Activated CD4-positive, alpha-beta memory T cell treated with anti-CD3 and anti-CD28 coated beads, Interleukin-2, amount 10 ng/mL, durations not matched to agents 7 days and 5 days (primary cell): ENCODE data around the gene MXD1. TPM values are rescaled to one million over a fixed set of nuclear protein-coding genes. Genes with fewer than 3 reads are reported as not detected.

Source experiments
- CTCF ChIA-PET: fragments of 350-600 bp; sonication (Branson Sonifier 250); formaldehyde crosslinking; loops from one replicate; lab custom pipeline; 2021; ENCODE audit warnings: antibody characterized with exemption, inconsistent platforms; lab: Charles Lee
- POLR2A ChIA-PET: fragments of 350-600 bp; sonication (Branson Sonifier 250); formaldehyde crosslinking; loops from one replicate; lab custom pipeline; 2021; ENCODE audit warnings: antibody characterized with exemption; lab: Charles Lee
- DNase-seq: peaks from one replicate; pipeline ENCODE4 v3.0.0-alpha.2; 2020
- H3K27ac Mint-ChIP-seq: one replicate; pipeline ENCODE4 v1.8.0; 2021; ENCODE audit warnings: mild to moderate bottlenecking, mixed read lengths
- H3K27me3 Mint-ChIP-seq: one replicate; pipeline ENCODE4 v1.8.0; 2021; ENCODE audit warnings: mixed read lengths
- H3K36me3 Mint-ChIP-seq: one replicate; pipeline ENCODE4 v1.8.0; 2021; ENCODE audit warnings: low read depth, mixed read lengths
- H3K4me1 Mint-ChIP-seq: one replicate; pipeline ENCODE4 v1.8.0; 2021; ENCODE audit warnings: mixed read lengths
- H3K4me3 Mint-ChIP-seq: one replicate; pipeline ENCODE4 v1.8.0; 2021; ENCODE audit warnings: mild to moderate bottlenecking, mixed read lengths
- H3K9me3 Mint-ChIP-seq: one replicate; pipeline ENCODE4 v1.8.0; 2021; ENCODE audit warnings: mixed read lengths
- total RNA-seq, 2 experiments: library from RNA; stranded (reverse); gene quantifications; one replicate each; pipeline ENCODE4 v1.2.3, GENCODE V29; 2021

Gene MXD1
- total RNA-seq, 2 experiments from 2014 or later, result 40.8 to 47.5 TPM

GRCh38 chr2:69975136-69975852 lies 60.4 kb downstream of the MXD1 start:
- no peaks in the 10 kb centered on the region for H3K9me3 Mint-ChIP-seq
- H3K36me3 Mint-ChIP-seq, result no peaks in the 10 kb centered on the region
- H3K4me1 Mint-ChIP-seq, result peaks cover 18% of the 10 kb centered on the region
- CTCF ChIA-PET, result no interaction called here
- H3K27me3 Mint-ChIP-seq, result no peaks in the 10 kb centered on the region
- POLR2A ChIA-PET, result interaction anchor here (0.9 kb wide), 1 partner anchor 61 kb away, joined by 3 read pairs; the partner anchor contains the start of gene MXD1
- H3K4me3 Mint-ChIP-seq, result no peak overlapping the region
- no peak for DNase-seq
- no peak overlapping the region for H3K27ac Mint-ChIP-seq

- Mint-ChIP-seq H3K27ac (no peak overlapping the region), H3K27me3 (no peaks in the 10 kb centered on the region), H3K36me3 (no peaks in the 10 kb centered on the region), H3K9me3 (no peaks in the 10 kb centered on the region), H3K4me3 (no peak overlapping the region), H3K4me1 (peaks cover 18% of the 10 kb centered on the region)
- CTCF ChIA-PET, result no interaction called here
- POLR2A ChIA-PET, result interaction anchor here (0.9 kb wide), 1 partner anchor 61 kb away, joined by 3 read pairs; the partner anchor contains the start of gene MXD1
- no peak for DNase-seq
Observed at GRCh38 chr2:69975853-69976462, 61.0 kb downstream of the MXD1 start.

GRCh38 chr2:69977186-69977585 lies 62.3 kb downstream of the MXD1 start:
- Mint-ChIP-seq H3K27ac (no peak overlapping the region), H3K36me3 (no peaks in the 10 kb centered on the region), H3K27me3 (no peaks in the 10 kb centered on the region), H3K4me1 (peaks cover 18% of the 10 kb centered on the region), H3K9me3 (no peaks in the 10 kb centered on the region), H3K4me3 (no peak overlapping the region)
- ChIA-PET CTCF (no interaction called here), POLR2A (no interaction called here)
- DNase-seq, result no peak

- CTCF ChIA-PET, result no interaction called here
Observed at GRCh38 chr2:69977906-69978482, 63.1 kb downstream of the MXD1 start.

GRCh38 chr2:69979902-69980807 lies 65.2 kb downstream of the MXD1 start:
- peaks cover 13% of the 10 kb centered on the region for H3K4me1 Mint-ChIP-seq
- no peaks in the 10 kb centered on the region for H3K9me3 Mint-ChIP-seq
- H3K27me3 Mint-ChIP-seq, result no peaks in the 10 kb centered on the region
- CTCF ChIA-PET, result no interaction called here
- no peak for DNase-seq
- H3K4me3 Mint-ChIP-seq, result no peak overlapping the region
- no peak overlapping the region for H3K27ac Mint-ChIP-seq
- POLR2A ChIA-PET, result interaction anchor here (1.5 kb wide), 1 partner anchor 105 kb away, joined by 3 read pairs; no protein-coding TSS in a partner anchor
- H3K36me3 Mint-ChIP-seq, result peaks cover 2% of the 10 kb centered on the region

More at GRCh38 chr2:69977906-69978482, 63.1 kb downstream of the MXD1 start:
- Mint-ChIP-seq H3K36me3 (no peaks in the 10 kb centered on the region), H3K27me3 (no peaks in the 10 kb centered on the region), H3K4me3 (no peak overlapping the region), H3K27ac (no peak overlapping the region), H3K9me3 (no peaks in the 10 kb centered on the region), H3K4me1 (peaks cover 18% of the 10 kb centered on the region)
- no peak for DNase-seq
- POLR2A ChIA-PET, result no interaction called here

- Mint-ChIP-seq H3K27ac (no peak overlapping the region), H3K4me1 (peaks cover 2% of the 10 kb centered on the region), H3K9me3 (no peaks in the 10 kb centered on the region), H3K36me3 (peaks cover 2% of the 10 kb centered on the region), H3K27me3 (no peaks in the 10 kb centered on the region), H3K4me3 (no peak overlapping the region)
- ChIA-PET CTCF (no interaction called here), POLR2A (no interaction called here)
- DNase-seq, result no peak
Observed at GRCh38 chr2:69983392-69983966, 68.6 kb downstream of the MXD1 start.

- Mint-ChIP-seq H3K9me3 (no peaks in the 10 kb centered on the region), H3K4me1 (peaks cover 8% of the 10 kb centered on the region), H3K27ac (no peak overlapping the region), H3K4me3 (no peak overlapping the region), H3K36me3 (peaks cover 2% of the 10 kb centered on the region), H3K27me3 (no peaks in the 10 kb centered on the region)
- DNase-seq, result no peak
- ChIA-PET CTCF (no interaction called here), POLR2A (no interaction called here)
Observed at GRCh38 chr2:69985216-69985615, 70.3 kb downstream of the MXD1 start.

GRCh38 chr2:69985688-69986087 lies 70.8 kb downstream of the MXD1 start:
- POLR2A ChIA-PET, result interaction anchor here (1.1 kb wide), 1 partner anchor 58 kb away, joined by 4 read pairs; no protein-coding TSS in a partner anchor
- CTCF ChIA-PET, result no interaction called here

GRCh38 chr2:69986691-69987090 lies 71.8 kb downstream of the MXD1 start:
- no peak for DNase-seq
- Mint-ChIP-seq H3K4me3 (no peak overlapping the region), H3K36me3 (peaks cover 2% of the 10 kb centered on the region), H3K9me3 (no peaks in the 10 kb centered on the region), H3K27me3 (no peaks in the 10 kb centered on the region), H3K27ac (no peak overlapping the region), H3K4me1 (peaks cover 8% of the 10 kb centered on the region)
- ChIA-PET CTCF (no interaction called here), POLR2A (interaction anchor here (1.1 kb wide), 1 partner anchor 57 kb away, joined by 4 read pairs; no protein-coding TSS in a partner anchor)

More at GRCh38 chr2:69985688-69986087, 70.8 kb downstream of the MXD1 start:
- Mint-ChIP-seq H3K27ac (no peak overlapping the region), H3K4me3 (no peak overlapping the region), H3K36me3 (peaks cover 2% of the 10 kb centered on the region), H3K27me3 (no peaks in the 10 kb centered on the region), H3K9me3 (no peaks in the 10 kb centered on the region), H3K4me1 (peaks cover 8% of the 10 kb centered on the region)
- DNase-seq, result no peak

GRCh38 chr2:69988086-69988635 lies 73.3 kb downstream of the MXD1 start:
- Mint-ChIP-seq H3K4me1 (peaks cover 8% of the 10 kb centered on the region), H3K4me3 (no peak overlapping the region), H3K27ac (no peak overlapping the region), H3K27me3 (no peaks in the 10 kb centered on the region), H3K9me3 (no peaks in the 10 kb centered on the region), H3K36me3 (peaks cover 2% of the 10 kb centered on the region)
- ChIA-PET POLR2A (no interaction called here), CTCF (no interaction called here)
- no peak for DNase-seq

GRCh38 chr2:69989009-69989408 lies 74.1 kb downstream of the MXD1 start:
- no peak overlapping the region for H3K4me3 Mint-ChIP-seq
- H3K27me3 Mint-ChIP-seq, result no peaks in the 10 kb centered on the region
- H3K27ac Mint-ChIP-seq, result no peak overlapping the region
- peaks cover 5% of the 10 kb centered on the region for H3K36me3 Mint-ChIP-seq
- POLR2A ChIA-PET, result no interaction called here
- CTCF ChIA-PET, result no interaction called here
- H3K4me1 Mint-ChIP-seq, result peaks cover 8% of the 10 kb centered on the region
- no peaks in the 10 kb centered on the region for H3K9me3 Mint-ChIP-seq
- no peak for DNase-seq

- H3K4me3 Mint-ChIP-seq, result no peak overlapping the region
Observed at GRCh38 chr2:69989441-69990105, 74.7 kb downstream of the MXD1 start.

More at GRCh38 chr2:69989441-69990105, 74.7 kb downstream of the MXD1 start:
- Mint-ChIP-seq H3K4me1 (peaks cover 8% of the 10 kb centered on the region), H3K27me3 (no peaks in the 10 kb centered on the region), H3K9me3 (no peaks in the 10 kb centered on the region), H3K27ac (no peak overlapping the region), H3K36me3 (peaks cover 7% of the 10 kb centered on the region)
- no peak for DNase-seq
- POLR2A ChIA-PET, result no interaction called here
- CTCF ChIA-PET, result no interaction called here
